ENCODE measurements around the gene DCUN1D1.

DCUN1D1 gene

DNA sequence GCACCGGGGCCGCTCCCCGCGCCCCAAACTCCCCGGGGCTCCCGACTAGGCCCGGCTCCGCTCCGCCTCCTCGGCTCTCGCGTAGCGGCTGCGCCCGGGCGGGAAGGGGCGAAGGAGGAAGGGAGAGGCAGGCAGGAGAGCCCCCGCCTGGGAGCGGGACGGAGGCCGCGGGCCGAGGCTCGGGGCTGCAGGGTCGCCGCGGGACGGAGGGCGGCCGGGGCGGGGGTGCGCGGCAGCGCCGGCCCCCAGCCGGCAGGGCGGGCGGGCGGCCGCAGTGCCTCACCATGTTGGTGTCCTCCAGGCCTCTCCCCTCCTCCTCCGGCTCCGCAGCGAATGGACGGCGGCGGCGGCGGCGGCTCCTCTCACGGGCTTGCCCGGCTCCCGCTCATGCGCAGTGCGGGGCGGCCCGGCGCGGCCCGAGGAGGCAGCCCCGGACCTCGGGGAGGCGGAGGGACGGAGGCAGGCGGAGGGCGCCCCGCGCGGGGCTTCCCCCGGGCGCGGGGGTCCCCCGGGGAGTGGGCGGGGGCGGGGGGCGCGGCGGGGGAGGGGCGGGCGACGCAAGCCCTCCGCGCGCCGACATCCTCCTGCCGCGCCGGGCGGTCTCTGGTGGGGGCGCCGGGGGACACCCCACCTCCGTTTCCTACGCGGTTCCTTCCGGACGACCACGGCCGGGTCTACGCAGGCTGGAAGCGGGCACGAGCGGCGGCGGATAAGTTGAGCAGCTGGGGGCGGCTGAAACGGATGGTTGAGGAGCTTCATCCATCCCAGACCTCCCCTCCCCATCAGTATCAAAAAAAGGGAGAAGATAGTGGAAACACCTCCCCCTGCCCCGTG lies at the start of gene DCUN1D1:
DCUN1D1 (minus strand) TSS at position 335 of the 834 bp plus-strand sequence; CDS start at position 286, 49 bp downstream.
- DNase-seq (ENCODE audit: extremely low read depth, low read depth) = peak; percentile 7
- H3K4me3 ChIP-seq (replicated peaks; ENCODE audit: low read depth, low read length) = peak within 1 kb of the TSS; percentile 88
- TF ChIP-seq, protein P1, sequence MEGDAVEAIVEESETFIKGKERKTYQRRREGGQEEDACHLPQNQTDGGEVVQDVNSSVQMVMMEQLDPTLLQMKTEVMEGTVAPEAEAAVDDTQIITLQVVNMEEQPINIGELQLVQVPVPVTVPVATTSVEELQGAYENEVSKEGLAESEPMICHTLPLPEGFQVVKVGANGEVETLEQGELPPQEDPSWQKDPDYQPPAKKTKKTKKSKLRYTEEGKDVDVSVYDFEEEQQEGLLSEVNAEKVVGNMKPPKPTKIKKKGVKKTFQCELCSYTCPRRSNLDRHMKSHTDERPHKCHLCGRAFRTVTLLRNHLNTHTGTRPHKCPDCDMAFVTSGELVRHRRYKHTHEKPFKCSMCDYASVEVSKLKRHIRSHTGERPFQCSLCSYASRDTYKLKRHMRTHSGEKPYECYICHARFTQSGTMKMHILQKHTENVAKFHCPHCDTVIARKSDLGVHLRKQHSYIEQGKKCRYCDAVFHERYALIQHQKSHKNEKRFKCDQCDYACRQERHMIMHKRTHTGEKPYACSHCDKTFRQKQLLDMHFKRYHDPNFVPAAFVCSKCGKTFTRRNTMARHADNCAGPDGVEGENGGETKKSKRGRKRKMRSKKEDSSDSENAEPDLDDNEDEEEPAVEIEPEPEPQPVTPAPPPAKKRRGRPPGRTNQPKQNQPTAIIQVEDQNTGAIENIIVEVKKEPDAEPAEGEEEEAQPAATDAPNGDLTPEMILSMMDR (IDR thresholded peaks at IDR 0.05; ENCODE audit: low read depth, low read length, missing control alignments) = no peak

DNA sequence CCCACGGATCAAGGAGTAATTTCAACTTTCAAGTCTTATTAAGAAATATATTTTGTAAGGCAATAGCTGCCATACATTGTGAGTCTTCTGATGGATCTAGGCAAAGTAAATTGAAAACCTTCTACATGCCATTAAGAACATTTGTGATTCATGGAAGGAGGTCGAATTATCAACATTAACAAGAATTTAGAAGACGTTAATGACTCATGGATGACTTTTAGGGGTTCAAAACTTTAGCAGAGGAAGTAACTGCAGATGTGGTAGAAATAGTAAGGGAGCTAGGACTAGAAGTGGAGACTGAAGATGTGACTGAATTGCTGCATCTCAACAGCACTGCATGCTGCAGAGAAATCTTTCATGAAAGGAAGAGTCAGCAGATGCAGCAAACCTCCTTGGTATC lies 48.1 kb upstream of the DCUN1D1 start:
- H3K4me3 ChIP-seq (replicated peaks; ENCODE audit: low read depth, low read length) = no peak overlapping the region
- TF ChIP-seq, protein P1 (IDR thresholded peaks at IDR 0.05; ENCODE audit: low read depth, low read length, missing control alignments) = no peak
- DNase-seq (ENCODE audit: extremely low read depth, low read depth) = no peak

- no peak overlapping the region for H3K4me3 ChIP-seq (replicated peaks; ENCODE audit: low read depth, low read length)
- no peak for DNase-seq (ENCODE audit: extremely low read depth, low read depth)
- TF ChIP-seq, protein P1 (IDR thresholded peaks at IDR 0.05; ENCODE audit: low read depth, low read length, missing control alignments) = no peak
Observed at GRCh38 chr3:183027276-183027675, 46.9 kb upstream of the DCUN1D1 start.

DNA sequence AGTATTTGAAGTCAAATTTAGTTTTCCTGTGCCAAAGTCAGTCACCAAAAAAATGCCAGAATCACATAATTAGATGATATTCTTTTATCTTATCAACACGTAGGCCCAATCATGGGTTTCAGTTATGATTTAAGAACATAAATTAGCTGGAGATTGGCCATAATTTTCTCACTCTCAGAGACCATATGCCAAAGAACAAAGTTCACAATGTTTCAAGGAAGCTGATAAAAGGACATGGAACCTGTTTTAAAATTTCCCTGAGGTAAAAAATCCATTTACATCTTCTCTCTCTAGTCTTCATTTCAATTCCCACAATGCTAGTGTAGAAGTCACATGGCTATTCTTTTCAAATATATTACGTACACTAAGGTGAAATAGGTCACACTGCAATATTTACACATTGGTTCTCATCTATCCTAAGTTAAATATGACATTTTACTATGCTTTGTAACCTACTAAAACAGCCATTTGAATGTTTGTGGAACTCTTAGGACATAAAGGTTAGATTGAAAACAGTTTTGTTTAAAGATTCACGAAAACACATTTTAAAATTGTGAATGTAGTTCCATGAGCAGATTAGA lies 42.7 kb upstream of the DCUN1D1 start:
- DNase-seq (ENCODE audit: extremely low read depth, low read depth) = no peak
- TF ChIP-seq, protein P1 (IDR thresholded peaks at IDR 0.05; ENCODE audit: low read depth, low read length, missing control alignments) = no peak
- no peak overlapping the region for H3K4me3 ChIP-seq (replicated peaks; ENCODE audit: low read depth, low read length)

- no peak overlapping the region for H3K4me3 ChIP-seq (replicated peaks; ENCODE audit: low read depth, low read length)
- TF ChIP-seq, protein P1 (IDR thresholded peaks at IDR 0.05; ENCODE audit: low read depth, low read length, missing control alignments) = no peak
- DNase-seq (ENCODE audit: extremely low read depth, low read depth) = no peak
Observed at GRCh38 chr3:183018421-183019192, 38.3 kb upstream of the DCUN1D1 start.

DNA sequence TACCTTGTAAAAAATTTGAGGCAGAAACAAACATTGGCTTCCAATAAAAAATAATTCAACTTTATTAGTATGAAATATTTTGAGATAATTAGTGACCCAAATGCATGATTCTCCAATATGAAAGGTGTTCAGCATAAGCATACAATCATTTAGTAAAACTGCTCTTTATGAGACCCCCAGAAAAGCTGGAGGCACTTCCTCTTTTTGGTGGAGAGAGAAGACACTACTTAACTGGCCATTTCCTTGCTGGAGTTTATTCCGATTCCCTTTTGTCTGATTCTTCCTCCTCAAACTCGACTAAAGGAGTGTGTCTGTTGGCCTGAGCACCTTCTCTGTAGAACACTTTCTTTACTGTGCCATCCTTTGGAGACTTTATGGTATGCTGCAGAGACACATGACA lies 34.8 kb upstream of the DCUN1D1 start:
- no peak for DNase-seq (ENCODE audit: extremely low read depth, low read depth)
- H3K4me3 ChIP-seq (replicated peaks; ENCODE audit: low read depth, low read length) = no peak overlapping the region
- TF ChIP-seq, protein P1 (IDR thresholded peaks at IDR 0.05; ENCODE audit: low read depth, low read length, missing control alignments) = no peak
